Activated naive CD4-positive, alpha-beta T cell treated with anti-CD3 and anti-CD28 coated beads for 36 hours (primary cell): ENCODE measurements around the gene TRPM5. TPM values are rescaled to one million over a fixed set of nuclear protein-coding genes. Genes with fewer than 3 reads are reported as not detected.

ENCODE experiments used
- CTCF ChIA-PET: fragments of 350-600 bp; sonication (Branson Sonifier 250); formaldehyde crosslinking; loops from one replicate; lab custom pipeline; 2021; ENCODE audit warnings: antibody characterized with exemption; lab: Charles Lee
- DNase-seq: peaks from one replicate; pipeline ENCODE4 v3.0.0-alpha.2; 2020
- H3K27ac Mint-ChIP-seq: one replicate; pipeline ENCODE4 v1.8.0; 2021; ENCODE audit warnings: mild to moderate bottlenecking, mixed read lengths
- H3K27me3 Mint-ChIP-seq: one replicate; pipeline ENCODE4 v1.8.0; 2021; ENCODE audit warnings: low read depth, mixed read lengths
- H3K36me3 Mint-ChIP-seq: one replicate; pipeline ENCODE4 v1.8.0; 2021; ENCODE audit warnings: low read depth, mixed read lengths
- H3K4me1 Mint-ChIP-seq: one replicate; pipeline ENCODE4 v1.8.0; 2021; ENCODE audit warnings: low read depth, mixed read lengths
- H3K4me3 Mint-ChIP-seq: one replicate; pipeline ENCODE4 v1.8.0; 2021; ENCODE audit warnings: mild to moderate bottlenecking, moderate library complexity, mixed read lengths
- H3K9me3 Mint-ChIP-seq: one replicate; pipeline ENCODE4 v1.8.0; 2021; ENCODE audit warnings: mixed read lengths
- intact Hi-C: fragments of 100-400 bp; cut with micrococcal nuclease; formaldehyde crosslinking; loops from one replicate; pipeline ENCODE4 v1.15.1; 2023
- total RNA-seq, 2 experiments: library from RNA; stranded (reverse); gene quantifications; one replicate each; pipeline ENCODE4 v1.2.3, GENCODE V29; 2021

TRPM5 gene
- total RNA-seq, 2 experiments from 2014 or later: not detected

DNA sequence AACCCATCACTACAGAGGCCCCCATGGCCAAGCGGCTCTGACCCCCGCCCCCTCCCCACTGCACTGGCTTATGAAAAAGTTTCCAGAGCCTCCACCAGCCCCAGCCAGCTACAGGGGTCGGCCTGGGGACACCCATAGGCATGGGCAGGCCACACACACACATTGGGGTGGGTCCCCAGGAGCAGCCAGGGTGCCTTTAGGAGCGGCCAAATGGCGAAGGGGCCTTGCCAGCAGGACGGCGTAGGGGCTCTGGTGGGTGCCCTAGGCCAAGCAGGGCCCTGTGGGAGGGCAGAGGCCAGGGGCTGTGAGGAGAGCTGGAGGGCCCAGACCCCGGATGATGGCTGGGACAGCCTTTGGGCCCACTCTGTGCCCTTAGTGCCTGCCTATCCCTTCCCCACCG, 33.7 kb downstream of the TRPM5 start:
- Mint-ChIP-seq H3K27me3 (no peaks in the 10 kb centered on the region), H3K9me3 (no peaks in the 10 kb centered on the region), H3K36me3 (no peaks in the 10 kb centered on the region), H3K27ac (no peak overlapping the region), H3K4me1 (no peaks in the 10 kb centered on the region), H3K4me3 (no peak overlapping the region)
- CTCF ChIA-PET: no interaction called here
- no peak for DNase-seq
- intact Hi-C loops: no loop called here

DNA sequence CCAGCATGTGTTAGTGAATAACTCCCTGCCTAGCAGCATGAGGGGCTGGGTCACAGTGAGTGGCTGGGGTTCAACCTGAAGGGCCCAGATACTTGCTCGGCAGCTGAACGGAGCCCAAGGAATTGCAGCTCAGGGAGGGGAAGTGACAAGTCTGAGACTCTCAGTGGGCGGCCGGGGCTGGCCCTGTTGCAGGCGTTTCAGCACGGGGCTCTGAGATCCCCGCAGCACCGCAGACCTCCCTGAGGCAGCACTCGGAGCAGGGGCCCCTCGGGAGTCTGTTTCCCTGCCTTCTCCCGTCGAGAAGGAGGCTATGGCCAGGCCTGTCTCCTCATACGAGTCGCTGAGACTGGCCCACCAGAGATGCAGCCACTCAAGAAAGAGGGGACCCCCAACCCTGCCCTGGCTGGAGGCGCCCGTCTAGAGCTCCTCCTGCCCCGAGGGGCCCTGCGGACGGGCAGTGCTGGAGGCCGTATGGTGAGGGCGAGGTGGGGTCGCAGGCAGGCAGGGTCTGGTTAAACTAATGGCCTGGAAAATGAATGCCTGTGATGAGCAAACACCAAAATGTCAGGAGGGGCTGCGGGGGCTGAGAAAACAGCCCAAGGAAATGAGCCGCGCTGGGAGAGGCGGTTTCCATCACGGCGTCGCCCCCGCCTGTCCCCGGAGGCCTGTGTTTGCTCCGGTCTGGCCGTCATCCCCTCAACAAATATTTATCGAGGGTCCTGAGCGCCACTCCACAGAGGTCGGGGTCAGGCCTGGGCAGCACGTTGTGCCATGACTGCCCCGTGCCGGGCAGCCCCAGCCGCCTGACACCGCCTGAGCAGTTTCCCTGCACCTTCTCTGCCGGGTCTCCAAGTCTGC, 34.5 kb downstream of the TRPM5 start:
- no peak overlapping the region for H3K4me3 Mint-ChIP-seq
- no peak for DNase-seq
- H3K27ac Mint-ChIP-seq: no peak overlapping the region
- no peaks in the 10 kb centered on the region for H3K4me1 Mint-ChIP-seq
- H3K36me3 Mint-ChIP-seq: no peaks in the 10 kb centered on the region
- CTCF ChIA-PET: interaction anchor here (1.0 to 1.5 kb wide), 2 partner anchors 10 to 11 kb away, joined by 3 to 5 read pairs; no protein-coding TSS in a partner anchor
- H3K27me3 Mint-ChIP-seq: no peaks in the 10 kb centered on the region
- intact Hi-C loops: no loop called here
- no peaks in the 10 kb centered on the region for H3K9me3 Mint-ChIP-seq

DNA sequence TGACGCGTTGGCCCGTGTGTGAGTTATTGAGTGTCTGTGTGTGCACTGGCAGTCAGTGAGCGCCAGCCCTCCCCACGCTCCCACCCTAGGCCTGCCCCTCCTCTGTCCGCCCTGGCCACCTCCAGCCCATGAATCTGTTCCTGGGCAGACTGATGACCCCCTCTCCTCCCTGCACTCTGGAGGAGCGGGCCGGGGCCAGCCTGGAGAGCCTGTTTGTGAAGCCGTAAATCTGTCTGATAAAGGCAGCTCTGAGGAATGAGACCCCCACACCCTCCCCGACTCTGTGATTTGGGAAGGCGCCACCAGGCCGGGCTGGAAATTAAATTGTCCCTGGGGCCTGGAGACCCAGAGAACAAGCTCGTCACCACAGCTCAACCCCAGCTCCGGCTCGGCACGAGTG, 35.2 kb downstream of the TRPM5 start:
- Mint-ChIP-seq H3K27me3 (no peaks in the 10 kb centered on the region), H3K4me1 (no peaks in the 10 kb centered on the region), H3K36me3 (no peaks in the 10 kb centered on the region), H3K27ac (no peak overlapping the region), H3K9me3 (no peaks in the 10 kb centered on the region), H3K4me3 (no peak overlapping the region)
- no peak for DNase-seq
- CTCF ChIA-PET: interaction anchor here (1.0 to 1.5 kb wide), 2 partner anchors 10 to 12 kb away, joined by 3 to 5 read pairs; no protein-coding TSS in a partner anchor
- intact Hi-C loops: no loop called here

- intact Hi-C loops: no loop called here
- Mint-ChIP-seq H3K27ac (no peak overlapping the region), H3K27me3 (no peaks in the 10 kb centered on the region), H3K4me3 (no peak overlapping the region), H3K4me1 (no peaks in the 10 kb centered on the region), H3K36me3 (no peaks in the 10 kb centered on the region), H3K9me3 (no peaks in the 10 kb centered on the region)
- no peak for DNase-seq
- CTCF ChIA-PET: interaction anchor here (1.0 to 1.5 kb wide), 2 partner anchors 11 to 12 kb away, joined by 3 to 5 read pairs; no protein-coding TSS in a partner anchor
Observed at GRCh38 chr11:2408671-2409070, 35.6 kb downstream of the TRPM5 start.

DNA sequence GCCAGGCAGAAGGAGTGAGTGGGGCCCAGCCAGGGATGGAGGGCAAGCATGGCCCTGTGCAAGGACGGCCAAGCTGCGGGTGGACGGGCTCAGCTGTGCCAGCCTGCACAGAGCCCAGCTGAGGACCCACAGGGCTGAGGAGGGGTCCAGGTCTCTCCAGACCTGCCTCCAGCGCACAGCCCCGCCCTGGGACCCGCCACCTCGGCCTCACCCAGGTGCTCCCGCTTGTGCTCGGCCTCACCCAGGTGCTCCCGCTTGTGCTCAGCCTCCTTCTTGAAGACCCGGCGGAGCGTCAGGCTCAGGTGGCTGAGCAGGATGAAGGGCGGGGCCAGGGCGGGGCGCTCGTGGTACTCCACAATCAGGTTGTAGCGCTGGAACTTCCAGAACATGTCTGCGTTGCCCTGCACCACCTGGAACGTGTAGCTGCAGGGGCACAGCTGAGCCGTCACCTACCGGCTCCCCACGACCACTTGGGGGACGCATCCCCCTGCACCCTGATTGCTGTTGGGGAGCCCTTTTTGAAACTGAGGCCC, 37.4 kb downstream of the TRPM5 start:
- Mint-ChIP-seq H3K4me1 (peaks cover 6% of the 10 kb centered on the region), H3K4me3 (no peak overlapping the region), H3K9me3 (no peaks in the 10 kb centered on the region), H3K36me3 (peaks cover 3% of the 10 kb centered on the region), H3K27ac (no peak overlapping the region), H3K27me3 (no peaks in the 10 kb centered on the region)
- no peak for DNase-seq
- intact Hi-C loops: no loop called here
- CTCF ChIA-PET: interaction anchor here (1.0 kb wide), 1 partner anchor 101 kb away, joined by 3 read pairs; no protein-coding TSS in a partner anchor

DNA sequence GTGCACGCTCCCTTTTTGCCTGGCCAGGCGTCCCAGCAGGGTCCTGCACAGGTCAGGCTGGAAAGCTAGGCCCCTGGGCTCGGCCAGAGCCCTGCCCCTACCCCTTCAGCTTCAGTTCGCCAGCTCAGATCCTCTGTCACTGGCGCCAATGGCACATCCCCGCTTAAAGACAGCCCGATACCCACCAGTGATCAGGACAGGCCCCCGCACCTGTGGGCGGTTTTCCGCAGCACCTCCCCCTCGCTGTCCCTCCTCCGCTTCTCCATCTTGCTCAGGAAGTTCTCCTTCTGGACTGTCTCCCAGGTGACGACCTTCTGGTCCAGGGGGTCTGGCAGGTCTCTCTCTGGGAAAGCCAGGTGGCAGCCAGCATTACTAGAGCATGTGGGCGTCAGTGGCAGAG, 37.9 kb downstream of the TRPM5 start:
- Mint-ChIP-seq H3K27ac (no peak overlapping the region), H3K4me1 (peaks cover 11% of the 10 kb centered on the region)
- CTCF ChIA-PET: interaction anchor here (1.0 kb wide), 1 partner anchor 100 kb away, joined by 3 read pairs; no protein-coding TSS in a partner anchor

GRCh38 chr11:2404735-2405196, 39.5 kb downstream of the TRPM5 start:
- H3K27ac Mint-ChIP-seq: no peak overlapping the region
- H3K9me3 Mint-ChIP-seq: no peaks in the 10 kb centered on the region
- H3K36me3 Mint-ChIP-seq: peaks cover 4% of the 10 kb centered on the region
- intact Hi-C loops: loop anchor here (5.0 kb wide), 1 partner anchor 207 kb away; no protein-coding TSS in a partner anchor
- H3K4me3 Mint-ChIP-seq: no peak overlapping the region
- CTCF ChIA-PET: no interaction called here
- H3K4me1 Mint-ChIP-seq: peaks cover 13% of the 10 kb centered on the region
- DNase-seq: no peak
- H3K27me3 Mint-ChIP-seq: no peaks in the 10 kb centered on the region

More for the DNA sequence above, 37.9 kb downstream of the TRPM5 start:
- Mint-ChIP-seq H3K36me3 (peaks cover 3% of the 10 kb centered on the region), H3K9me3 (no peaks in the 10 kb centered on the region), H3K4me3 (no peak overlapping the region), H3K27me3 (no peaks in the 10 kb centered on the region)
- no peak for DNase-seq
- intact Hi-C loops: no loop called here

DNA sequence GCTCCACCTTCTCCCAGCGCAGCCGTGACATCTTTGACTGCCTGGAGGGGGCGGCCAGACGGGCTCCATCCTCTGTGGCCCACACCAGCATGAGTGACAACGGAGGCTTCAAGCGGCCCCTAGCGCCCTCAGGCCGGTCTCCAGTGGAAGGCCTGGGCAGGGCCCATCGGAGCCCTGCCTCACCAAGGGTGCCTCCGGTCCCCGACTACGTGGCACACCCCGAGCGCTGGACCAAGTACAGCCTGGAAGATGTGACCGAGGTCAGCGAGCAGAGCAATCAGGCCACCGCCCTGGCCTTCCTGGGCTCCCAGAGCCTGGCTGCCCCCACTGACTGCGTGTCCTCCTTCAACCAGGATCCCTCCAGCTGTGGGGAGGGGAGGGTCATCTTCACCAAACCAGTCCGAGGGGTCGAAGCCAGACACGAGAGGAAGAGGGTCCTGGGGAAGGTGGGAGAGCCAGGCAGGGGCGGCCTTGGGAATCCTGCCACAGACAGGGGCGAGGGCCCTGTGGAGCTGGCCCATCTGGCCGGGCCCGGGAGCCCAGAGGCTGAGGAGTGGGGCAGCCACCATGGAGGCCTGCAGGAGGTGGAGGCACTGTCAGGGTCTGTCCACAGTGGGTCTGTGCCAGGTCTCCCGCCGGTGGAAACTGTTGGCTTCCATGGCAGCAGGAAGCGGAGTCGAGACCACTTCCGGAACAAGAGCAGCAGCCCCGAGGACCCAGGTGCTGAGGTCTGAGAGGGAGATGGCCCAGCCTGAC, 41.2 kb downstream of the TRPM5 start:
- Mint-ChIP-seq H3K4me3 (peak overlapping the region; percentile 84), H3K27me3 (no peaks in the 10 kb centered on the region), H3K4me1 (peaks cover 16% of the 10 kb centered on the region), H3K27ac (no peak overlapping the region), H3K9me3 (no peaks in the 10 kb centered on the region), H3K36me3 (peaks cover 4% of the 10 kb centered on the region)
- CTCF ChIA-PET: interaction anchor here (0.6 to 4.2 kb wide), 3 partner anchors 17 to 809 kb away, joined by 3 to 20 read pairs (median 8); no protein-coding TSS in a partner anchor
- DNase-seq: no peak
- intact Hi-C loops: loop anchor here (5.0 kb wide), 1 partner anchor 206 kb away; no protein-coding TSS in a partner anchor

DNA sequence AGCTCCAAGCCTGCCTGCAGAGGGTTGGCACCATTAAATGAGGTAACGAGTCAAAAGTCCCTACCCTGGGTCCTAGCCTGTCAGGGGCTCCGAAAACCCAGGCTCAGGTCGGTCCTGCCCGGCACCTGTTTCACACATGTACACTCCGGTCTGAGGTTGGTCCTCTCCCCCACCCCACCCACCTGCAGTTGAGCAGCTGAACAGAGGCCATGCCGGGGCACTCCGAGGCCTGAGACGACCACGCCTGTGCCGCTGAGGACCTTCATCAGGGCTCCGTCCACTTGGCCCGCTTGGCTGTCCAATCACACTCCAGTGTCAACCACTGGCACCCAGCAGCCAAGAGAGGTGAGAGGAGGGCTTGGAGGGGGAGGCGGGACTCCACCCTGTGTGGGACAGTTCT, 42.2 kb downstream of the TRPM5 start:
- Mint-ChIP-seq H3K4me3 (peak overlapping the region; percentile 84), H3K27ac (no peak overlapping the region), H3K4me1 (peaks cover 16% of the 10 kb centered on the region), H3K27me3 (no peaks in the 10 kb centered on the region), H3K36me3 (peaks cover 4% of the 10 kb centered on the region), H3K9me3 (no peaks in the 10 kb centered on the region)
- intact Hi-C loops: loop anchor here (5.0 kb wide), 1 partner anchor 205 kb away; no protein-coding TSS in a partner anchor
- DNase-seq: no peak
- CTCF ChIA-PET: interaction anchor here (0.6 to 6.1 kb wide), 4 partner anchors 10 to 97 kb away, joined by 3 to 38 read pairs (median 14); no protein-coding TSS in a partner anchor

GRCh38 chr11:2401436-2401984, 42.8 kb downstream of the TRPM5 start:
- H3K9me3 Mint-ChIP-seq: no peaks in the 10 kb centered on the region
- no peak for DNase-seq
- peaks cover 16% of the 10 kb centered on the region for H3K4me1 Mint-ChIP-seq
- no peaks in the 10 kb centered on the region for H3K27me3 Mint-ChIP-seq
- H3K36me3 Mint-ChIP-seq: peaks cover 4% of the 10 kb centered on the region
- H3K4me3 Mint-ChIP-seq: peak overlapping the region; percentile 84
- CTCF ChIA-PET: interaction anchor here (0.6 to 6.1 kb wide), 6 partner anchors 10 to 130 kb away, joined by 3 to 38 read pairs (median 6); no protein-coding TSS in a partner anchor
- H3K27ac Mint-ChIP-seq: no peak overlapping the region
- intact Hi-C loops: loop anchor here (2.0 to 5.0 kb wide), 2 partner anchors 204 to 589 kb away; no protein-coding TSS in a partner anchor

DNA sequence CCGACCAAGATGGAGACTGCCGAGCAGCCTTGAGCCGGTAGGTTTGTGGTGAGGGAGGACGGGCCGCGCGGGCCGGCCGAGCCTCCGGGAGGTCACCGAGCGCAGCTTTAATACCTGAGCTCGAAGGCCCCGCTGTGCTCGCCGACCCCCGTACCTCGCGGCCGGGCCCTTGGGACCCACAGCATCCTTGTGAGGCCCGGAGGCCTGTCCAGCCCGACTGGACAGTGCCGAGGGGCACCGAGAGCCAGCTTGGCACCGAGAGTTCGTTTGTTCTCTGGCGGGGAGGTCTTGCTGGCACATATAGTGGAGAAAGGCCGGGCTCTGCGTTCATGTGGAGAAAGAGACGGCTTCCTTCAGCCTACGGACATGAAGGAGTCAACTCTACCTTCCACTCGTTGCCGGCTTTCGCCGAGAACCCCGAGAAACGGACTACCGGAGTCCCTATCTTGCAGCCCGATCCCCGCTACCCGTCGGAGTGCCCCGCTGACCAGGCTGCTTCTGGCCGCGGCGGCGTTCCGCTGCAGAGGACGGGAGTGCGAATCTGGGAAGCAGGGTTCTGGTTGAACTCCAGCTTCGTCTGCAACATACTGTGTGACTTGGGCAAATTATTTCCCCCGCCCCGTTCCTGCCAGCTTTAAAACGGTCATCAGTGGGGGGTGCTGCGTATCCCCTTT, 43.4 kb downstream of the TRPM5 start:
- CTCF ChIA-PET: interaction anchor here (0.6 to 6.1 kb wide), 7 partner anchors 14 to 130 kb away, joined by 4 to 38 read pairs (median 6); partner anchors contain the start of genes C11orf21 and TSPAN32
- Mint-ChIP-seq H3K4me3 (peak overlapping the region; percentile 84), H3K27ac (peak overlapping the region; percentile 76), H3K36me3 (peaks cover 4% of the 10 kb centered on the region), H3K4me1 (peaks cover 16% of the 10 kb centered on the region), H3K9me3 (no peaks in the 10 kb centered on the region), H3K27me3 (no peaks in the 10 kb centered on the region)
- intact Hi-C loops: loop anchor here (1.0 to 5.0 kb wide), 10 partner anchors 19 to 590 kb away; partner anchors contain the start of genes C11orf21, CD81, CDKN1C and KCNQ1
- DNase-seq: no peak
